ENCODE results near the gene PDCL2. TPM values are rescaled to one million over a fixed set of nuclear protein-coding genes. Genes with fewer than 3 reads are reported as not detected.
"Not testable (repeated sequence)": the region's sequence is repeated elsewhere in the genome, so short reads cannot be mapped to it uniquely, and the experiment has no call there.

PDCL2 gene
- total RNA-seq, result not detected
- long read RNA-seq, donor 1, result 0 reads
- long read RNA-seq, donor 2, result 0 reads

- intact Hi-C loops (cut with DNase I), result no loop called here
These were observed at the start of gene PDCL2 for GRCh38 chr4:55592014-55592413. TSS of gene PDCL2 (minus strand) at chr4:55592245. CDS start at chr4:55592109, 136 bp downstream.

GRCh38 chr4:55637272-55637820, 45.3 kb upstream of the PDCL2 start:
- no peak for DNase-seq (ENCODE audit: low spot score)
- intact Hi-C loops (cut with DNase I), result no loop called here

More at GRCh38 chr4:55592014-55592413, at the start of gene PDCL2:
- DNase-seq (ENCODE audit: low spot score), result no peak

- intact Hi-C loops (cut with DNase I), result no loop called here
- no peak for DNase-seq (ENCODE audit: low spot score)
These were observed 44.6 kb upstream of the PDCL2 start for GRCh38 chr4:55636656-55636999.

GRCh38 chr4:55635741-55636655, 44.0 kb upstream of the PDCL2 start, which contains the start of gene NMU:
TSS of gene NMU (minus strand) at chr4:55636298. CDS start at chr4:55636192, 106 bp downstream.
- peak; percentile 82 for DNase-seq (ENCODE audit: low spot score)
- intact Hi-C loops (cut with DNase I), result no loop called here

DNA sequence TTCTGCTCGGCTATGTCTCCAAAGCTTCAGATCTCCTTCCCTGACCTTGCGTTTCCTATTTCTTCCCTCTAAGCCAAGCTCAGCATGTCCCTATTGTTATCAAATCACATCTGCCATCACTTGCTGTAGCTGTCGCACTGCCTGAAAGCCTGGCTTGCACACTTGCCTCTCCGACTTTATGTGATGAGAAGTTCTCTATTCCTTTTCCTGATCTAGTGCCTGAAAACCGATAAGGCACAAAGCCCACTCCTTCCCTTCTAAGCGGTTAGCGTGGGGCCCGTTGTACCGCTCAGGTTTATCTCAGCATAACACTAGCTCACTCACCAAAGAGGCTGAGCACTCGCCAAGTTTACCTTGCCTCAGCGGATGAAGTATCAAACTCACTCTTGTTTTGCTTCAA, 43.2 kb upstream of the PDCL2 start:
- intact Hi-C loops (cut with DNase I), result no loop called here
- no peak for DNase-seq (ENCODE audit: low spot score)

- intact Hi-C loops (cut with DNase I), result no loop called here
- no peak for DNase-seq (ENCODE audit: low spot score)
These were observed 42.5 kb upstream of the PDCL2 start for GRCh38 chr4:55634417-55635128.

GRCh38 chr4:55633903-55634302, 41.9 kb upstream of the PDCL2 start:
- DNase-seq (ENCODE audit: low spot score), result no peak
- intact Hi-C loops (cut with DNase I), result no loop called here

DNA sequence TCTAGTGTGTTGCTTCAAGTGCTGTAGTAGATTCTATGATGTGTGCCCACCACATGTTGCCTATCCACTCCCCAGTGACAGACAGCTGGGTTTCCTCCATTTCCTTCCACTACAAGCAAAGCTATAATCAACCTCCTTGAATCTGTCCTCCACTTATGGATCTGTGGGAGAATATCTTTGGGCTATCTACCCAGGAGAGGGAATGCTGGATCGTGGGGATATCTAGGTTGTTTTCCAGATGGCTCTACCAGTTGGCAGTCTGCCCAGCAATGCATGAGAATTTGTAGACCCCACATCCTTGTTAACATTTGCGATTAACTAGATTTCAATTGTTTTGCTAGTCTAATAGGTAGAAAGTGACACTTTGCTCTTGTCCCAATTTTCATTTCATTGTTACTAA, 33.8 kb upstream of the PDCL2 start:
- intact Hi-C loops (cut with DNase I), result no loop called here
- no peak for DNase-seq (ENCODE audit: low spot score)

DNA sequence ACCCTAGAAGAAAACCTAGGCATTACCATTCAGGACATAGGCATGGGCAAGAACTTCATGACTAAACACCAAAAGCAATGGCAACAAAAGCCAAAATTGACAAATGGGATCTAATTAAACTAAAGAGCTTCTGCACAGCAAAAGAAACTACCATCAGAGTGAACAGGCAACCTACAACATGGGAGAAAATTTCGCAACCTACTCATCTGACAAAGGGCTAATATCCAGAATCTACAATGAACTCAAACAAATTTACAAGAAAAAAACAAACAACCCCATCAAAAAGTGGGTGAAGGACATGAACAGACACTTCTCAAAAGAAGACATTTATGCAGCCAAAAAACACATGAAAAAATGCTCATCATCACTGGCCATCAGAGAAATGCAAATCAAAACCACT, 32.0 kb upstream of the PDCL2 start:
- intact Hi-C loops (cut with DNase I); DNase-seq (ENCODE audit: low spot score): not testable (repeated sequence)

- no peak for DNase-seq (ENCODE audit: low spot score)
- intact Hi-C loops (cut with DNase I), result no loop called here
These were observed 26.6 kb upstream of the PDCL2 start for GRCh38 chr4:55618546-55619143.

DNA sequence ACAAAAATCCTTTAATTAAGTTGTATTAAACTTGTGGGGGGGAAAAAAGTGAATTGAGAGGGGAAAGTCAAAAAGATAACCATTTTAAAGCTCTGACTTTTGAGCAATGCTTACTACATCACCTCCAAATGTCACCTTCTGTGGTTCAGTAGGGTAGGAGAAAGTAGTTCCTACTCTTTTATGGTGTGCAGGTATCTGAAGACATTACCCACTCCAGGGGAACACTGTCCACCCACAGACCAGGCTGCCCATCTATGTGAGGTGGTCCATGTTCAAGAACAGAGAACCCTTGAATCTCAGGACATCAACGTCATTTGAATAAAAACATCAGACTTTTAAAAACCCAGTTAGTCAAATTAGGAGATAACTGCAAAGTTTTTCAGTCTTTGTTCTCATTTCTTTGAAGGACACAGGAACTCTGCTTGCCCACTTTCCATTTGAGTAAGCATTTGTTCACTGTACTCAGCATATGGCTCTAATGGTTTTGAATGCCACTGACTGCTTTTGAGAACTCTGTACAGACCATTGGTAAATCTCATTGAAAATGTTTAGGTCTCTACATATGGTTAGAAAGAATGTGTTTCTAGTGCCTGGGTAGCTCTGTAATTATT, 25.6 kb upstream of the PDCL2 start:
- intact Hi-C loops (cut with DNase I), result no loop called here
- no peak for DNase-seq (ENCODE audit: low spot score)

DNA sequence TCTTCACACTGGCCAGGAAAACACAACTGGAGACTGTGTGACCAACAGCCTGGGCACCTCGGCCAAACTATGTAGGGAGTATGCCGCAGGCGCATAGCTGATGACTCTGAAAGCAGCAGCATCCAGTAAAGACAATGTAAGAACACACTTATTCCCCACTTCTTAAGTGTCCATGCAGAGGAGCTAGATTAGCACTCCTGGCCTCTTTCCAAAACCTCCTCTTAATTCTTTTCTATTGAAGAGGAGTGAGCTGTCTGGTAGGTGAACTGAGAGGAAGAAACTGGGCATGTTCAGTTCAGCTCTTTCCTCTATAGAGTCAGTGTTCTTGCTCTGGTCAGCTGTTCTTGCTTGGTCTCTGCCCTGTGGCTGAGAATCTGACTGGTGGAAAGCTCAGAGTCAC, 23.0 kb upstream of the PDCL2 start:
- no peak for DNase-seq (ENCODE audit: low spot score)
- intact Hi-C loops (cut with DNase I), result no loop called here

GRCh38 chr4:55613621-55614020, 21.6 kb upstream of the PDCL2 start:
- DNase-seq (ENCODE audit: low spot score), result no peak
- intact Hi-C loops (cut with DNase I), result no loop called here

DNA sequence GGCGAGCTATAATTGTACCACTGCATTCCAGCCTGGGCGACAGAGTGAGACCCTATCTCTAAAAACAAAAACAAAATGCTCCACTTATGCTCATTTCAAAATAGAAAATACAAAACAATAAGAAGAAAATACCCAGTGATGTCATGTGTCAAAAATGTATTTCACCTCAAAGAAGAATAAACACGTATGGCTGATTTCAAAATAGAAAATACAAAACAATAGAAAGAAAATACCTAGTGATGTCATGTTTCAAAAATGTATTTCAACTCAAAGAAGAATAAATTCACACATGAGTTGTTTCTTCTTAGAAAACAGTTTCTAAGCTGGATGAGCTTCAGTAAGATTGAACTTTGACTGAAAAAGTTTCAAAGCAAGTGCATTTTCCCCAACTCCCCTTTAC, 20.3 kb upstream of the PDCL2 start:
- no peak for DNase-seq (ENCODE audit: low spot score)
- intact Hi-C loops (cut with DNase I), result no loop called here

DNA sequence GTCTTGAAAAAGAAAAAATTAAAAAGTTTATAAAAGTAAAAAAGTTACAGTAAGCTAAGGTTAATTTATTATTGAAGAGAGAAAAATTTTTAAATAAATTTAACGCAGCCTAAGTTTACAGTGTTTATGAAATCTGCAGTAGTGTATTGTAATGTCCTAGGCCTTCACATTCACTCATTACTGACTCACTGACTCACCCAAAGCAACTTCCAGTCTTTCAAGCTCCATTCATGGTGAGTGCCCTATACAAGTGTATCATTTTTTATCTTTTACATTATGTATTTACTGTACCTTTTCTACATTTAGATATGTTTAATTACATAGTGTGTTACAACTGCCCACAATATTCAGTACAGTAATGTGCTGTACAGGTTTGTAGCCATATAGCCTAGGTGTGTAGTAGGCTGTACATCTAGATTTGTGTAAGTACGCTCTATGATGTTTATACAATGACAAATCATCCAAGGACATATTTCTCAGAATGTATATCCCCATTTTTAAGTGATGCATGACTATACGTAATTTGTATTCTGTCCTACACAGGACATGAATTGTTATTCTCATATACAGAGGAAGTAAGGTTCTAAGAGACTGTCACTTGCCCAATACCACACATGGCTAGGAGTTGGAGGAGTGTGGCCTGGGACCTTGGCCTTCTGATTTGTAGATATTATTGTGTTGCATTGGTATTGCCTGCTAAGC, 19.5 kb upstream of the PDCL2 start:
- intact Hi-C loops (cut with DNase I), result no loop called here
- no peak for DNase-seq (ENCODE audit: low spot score)

GRCh38 chr4:55610381-55610780, 18.3 kb upstream of the PDCL2 start:
- no peak for DNase-seq (ENCODE audit: low spot score)
- intact Hi-C loops (cut with DNase I), result no loop called here

GRCh38 chr4:55609393-55609866, 17.4 kb upstream of the PDCL2 start:
- intact Hi-C loops (cut with DNase I), result no loop called here
- DNase-seq (ENCODE audit: low spot score), result no peak

DNA sequence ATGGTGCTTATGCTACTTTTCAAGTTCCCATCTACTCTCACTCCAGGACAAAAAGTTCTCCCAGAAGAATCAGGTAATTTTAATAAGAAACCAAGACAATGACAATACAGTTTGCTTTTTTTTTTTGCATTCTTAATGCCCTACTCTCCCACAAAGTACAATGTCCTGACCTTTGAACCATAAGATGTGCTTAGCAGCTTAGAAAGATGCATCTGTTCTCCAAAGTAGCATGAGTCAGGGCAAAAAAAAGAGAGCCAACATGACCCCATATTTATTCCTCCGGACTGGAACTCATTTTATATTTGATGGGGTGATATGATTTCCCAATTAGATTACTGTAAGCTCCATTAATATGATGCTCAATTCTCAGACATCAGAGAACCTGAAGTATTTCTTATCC, 16.5 kb upstream of the PDCL2 start:
- intact Hi-C loops (cut with DNase I), result no loop called here

GRCh38 chr4:55604996-55605395, 13.0 kb upstream of the PDCL2 start:
- intact Hi-C loops (cut with DNase I), result no loop called here

More for the DNA sequence above, 16.5 kb upstream of the PDCL2 start:
- no peak for DNase-seq (ENCODE audit: low spot score)

More at GRCh38 chr4:55604996-55605395, 13.0 kb upstream of the PDCL2 start:
- DNase-seq (ENCODE audit: low spot score), result no peak
